Hypothalamus (tissue), 51 donors: ENCODE measurements around the gene DTX2.
A peak's percentile ranks its signal among the peaks of the same experiment; 100 is the strongest.
"Not testable (repeated sequence)": the region's sequence is repeated elsewhere in the genome, so short reads cannot be mapped to it uniquely, and the experiment has no call there.

Experiments
- DNase-seq, 51 donors: peaks; one replicate each; lab custom pipeline; 2025; lab: John Stamatoyannopoulos, UW

Gene DTX2

GRCh38 chr7:76461464-76462101 is at the start of gene DTX2:
DTX2 (plus strand) TSS chr7:76461709; CDS start chr7:76480510, 18,801 bp downstream.
- DNase-seq: not testable (repeated sequence)

GRCh38 chr7:76412249-76412648 is 49.3 kb upstream of the DTX2 start:
- no peak for DNase-seq

- not testable (repeated sequence) for DNase-seq
Observed at GRCh38 chr7:76417654-76418310, 43.7 kb upstream of the DTX2 start.

- DNase-seq: not testable (repeated sequence)
Observed at GRCh38 chr7:76421097-76421496, 40.4 kb upstream of the DTX2 start.

- DNase-seq: no peak
Observed at GRCh38 chr7:76423666-76424412, 37.7 kb upstream of the DTX2 start.

- no peak for DNase-seq
Observed at GRCh38 chr7:76424413-76425111, 36.9 kb upstream of the DTX2 start, which contains the start of gene ZP3. ZP3 (plus strand) TSS chr7:76424950; CDS start chr7:76424965, 15 bp downstream.

GRCh38 chr7:76425156-76425555 is 36.4 kb upstream of the DTX2 start:
- no peak for DNase-seq

GRCh38 chr7:76425558-76425957 is 36.0 kb upstream of the DTX2 start:
- not testable (repeated sequence) for DNase-seq

- DNase-seq: no peak
Observed at GRCh38 chr7:76426246-76426645, 35.3 kb upstream of the DTX2 start.

- DNase-seq: no peak
Observed at GRCh38 chr7:76427635-76428034, 33.9 kb upstream of the DTX2 start.

- no peak for DNase-seq
Observed at GRCh38 chr7:76428149-76428823, 33.2 kb upstream of the DTX2 start.

- peak in 4 of 51 donors; percentile 4 to 18 (median 8) for DNase-seq
Observed at GRCh38 chr7:76428868-76429805, 32.4 kb upstream of the DTX2 start.

GRCh38 chr7:76430211-76430610 is 31.3 kb upstream of the DTX2 start:
- DNase-seq: no peak

GRCh38 chr7:76430836-76431235 is 30.7 kb upstream of the DTX2 start:
- DNase-seq: no peak

- DNase-seq: peak in 36 of 51 donors; percentile 5 to 80 (median 44)
Observed at GRCh38 chr7:76437873-76438272, 23.6 kb upstream of the DTX2 start.

GRCh38 chr7:76439120-76439888 is 22.2 kb upstream of the DTX2 start:
- DNase-seq: not testable (repeated sequence)

GRCh38 chr7:76440404-76440803 is 21.1 kb upstream of the DTX2 start:
- DNase-seq: not testable (repeated sequence)

- not testable (repeated sequence) for DNase-seq
Observed at GRCh38 chr7:76441792-76442191, 19.7 kb upstream of the DTX2 start.
